Activated CD8-positive, alpha-beta T cell treated with anti-CD3 and anti-CD28 coated beads, Interleukin-2, amount 10 ng/mL, durations not matched to agents 7 days and 5 days (primary cell): Measurements from ENCODE around the gene HERC2. TPM values are rescaled to one million over a fixed set of nuclear protein-coding genes. Genes with fewer than 3 reads are reported as not detected.
"Not testable (repeated sequence)": the region's sequence is repeated elsewhere in the genome, so short reads cannot be mapped to it uniquely, and the experiment has no call there.

ENCODE experiments used
- ATAC-seq: fragments of 150-1000 bp; cut with Tn5 transposase; one replicate; pipeline ENCODE4 v1.10.0; 2021; ENCODE audit warnings: moderate library complexity
- CTCF ChIA-PET: fragments of 350-600 bp; sonication (Branson Sonifier 250); formaldehyde crosslinking; loops from one replicate; lab custom pipeline; 2021; ENCODE audit warnings: antibody characterized with exemption; lab: Charles Lee
- POLR2A ChIA-PET: fragments of 350-600 bp; sonication (Branson Sonifier 250); formaldehyde crosslinking; loops from one replicate; lab custom pipeline; 2021; ENCODE audit warnings: antibody characterized with exemption; lab: Charles Lee
- DNase-seq: peaks from one replicate; pipeline ENCODE4 v3.0.0-alpha.2; 2020
- H3K27ac Mint-ChIP-seq: one replicate; pipeline ENCODE4 v1.8.0; 2021; ENCODE audit warnings: mild to moderate bottlenecking, mixed read lengths
- H3K27me3 Mint-ChIP-seq: one replicate; pipeline ENCODE4 v1.8.0; 2021; ENCODE audit warnings: low read depth, mixed read lengths
- H3K36me3 Mint-ChIP-seq: one replicate; pipeline ENCODE4 v1.8.0; 2021; ENCODE audit warnings: low read depth, mixed read lengths
- H3K4me1 Mint-ChIP-seq: one replicate; pipeline ENCODE4 v1.8.0; 2021; ENCODE audit warnings: low read depth, mixed read lengths
- H3K4me3 Mint-ChIP-seq: one replicate; pipeline ENCODE4 v1.8.0; 2021; ENCODE audit warnings: mild to moderate bottlenecking, mixed read lengths
- H3K9me3 Mint-ChIP-seq: one replicate; pipeline ENCODE4 v1.8.0; 2022; ENCODE audit warnings: mixed read lengths; ENCODE audit not compliant: insufficient read depth
- total RNA-seq, 2 experiments: library from RNA; stranded (reverse); gene quantifications; one replicate each; pipeline ENCODE4 v1.2.3, GENCODE V29; 2021

Gene HERC2
- total RNA-seq, 2 experiments from 2014 or later, result 42.6 to 44.7 TPM

DNA sequence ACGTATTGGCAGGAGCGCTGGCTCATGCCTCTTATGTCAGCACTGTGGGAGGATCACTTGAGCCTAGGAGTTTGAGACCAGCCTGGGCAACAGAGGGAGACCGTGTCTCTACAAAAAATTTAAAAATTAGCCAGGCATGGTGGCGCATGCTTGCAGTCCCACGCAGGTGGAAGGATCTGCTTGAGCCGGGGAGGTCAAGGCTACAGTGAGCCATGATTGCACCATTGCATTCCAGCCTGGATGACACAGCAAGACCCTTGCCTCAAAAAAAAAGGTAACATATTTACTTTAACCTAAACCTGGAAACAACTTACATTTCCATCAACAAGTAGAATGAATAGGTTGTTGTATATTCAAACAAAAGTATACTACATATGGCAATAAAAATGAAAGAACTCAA lies 78.1 kb downstream of the HERC2 start:
- CTCF ChIA-PET, result no interaction called here
- H3K36me3 Mint-ChIP-seq, result peaks cover 60% of the 10 kb centered on the region
- H3K4me3 Mint-ChIP-seq, result no peak overlapping the region
- DNase-seq (no peak), ATAC-seq (no peak)
- no peaks in the 10 kb centered on the region for H3K27me3 Mint-ChIP-seq
- H3K9me3 Mint-ChIP-seq, result peaks cover 4% of the 10 kb centered on the region
- POLR2A ChIA-PET, result no interaction called here
- no peaks in the 10 kb centered on the region for H3K4me1 Mint-ChIP-seq
- H3K27ac Mint-ChIP-seq, result no peak overlapping the region

DNA sequence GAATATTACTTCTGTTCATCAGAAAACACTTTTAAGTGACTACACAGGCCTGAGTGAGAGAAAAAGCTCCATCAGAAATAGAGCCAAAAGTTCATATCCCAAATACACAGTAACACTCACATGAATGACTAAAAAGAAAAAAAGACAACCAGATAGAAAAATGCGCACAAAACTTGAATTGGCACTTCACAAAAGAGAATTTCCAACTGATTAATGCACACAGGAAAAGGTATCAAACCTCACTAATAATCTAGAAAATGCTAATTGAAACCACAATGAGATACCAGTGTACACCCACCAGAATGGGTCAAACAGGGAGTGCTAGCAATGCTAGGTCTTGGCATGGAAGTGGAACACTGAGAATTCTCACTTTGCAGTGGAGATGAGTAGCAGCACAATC lies 78.6 kb downstream of the HERC2 start:
- Mint-ChIP-seq H3K4me1 (peaks cover 3% of the 10 kb centered on the region), H3K27ac (no peak overlapping the region), H3K36me3 (peaks cover 58% of the 10 kb centered on the region), H3K27me3 (no peaks in the 10 kb centered on the region), H3K4me3 (no peak overlapping the region), H3K9me3 (peaks cover 4% of the 10 kb centered on the region)
- DNase-seq (no peak), ATAC-seq (no peak)
- POLR2A ChIA-PET, result interaction anchor here (0.5 kb wide), 1 partner anchor 608 kb away, joined by 3 read pairs; no protein-coding TSS in a partner anchor
- CTCF ChIA-PET, result interaction anchor here (1.0 kb wide), 1 partner anchor 117 kb away, joined by 3 read pairs; no protein-coding TSS in a partner anchor

DNA sequence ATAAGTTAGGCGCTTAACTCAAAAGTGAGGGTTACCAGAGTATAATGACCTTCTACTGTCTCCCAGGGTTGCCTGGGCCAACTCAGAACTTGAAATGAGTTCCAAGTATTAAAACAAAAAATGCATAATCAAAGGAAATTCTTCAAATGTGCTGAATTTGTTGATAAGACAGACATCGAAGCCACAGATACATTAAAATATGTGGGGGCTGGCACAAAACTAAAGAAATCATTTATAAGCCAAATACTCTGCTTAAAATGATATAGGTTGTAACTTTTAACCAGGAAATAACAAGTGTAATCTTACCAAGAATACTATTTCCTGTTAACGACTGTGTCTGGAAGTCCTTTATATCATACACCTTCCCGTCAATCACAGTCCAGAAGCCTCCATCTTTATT lies 83.7 kb downstream of the HERC2 start:
- H3K4me3 Mint-ChIP-seq, H3K27me3 Mint-ChIP-seq, H3K27ac Mint-ChIP-seq, H3K4me1 Mint-ChIP-seq, CTCF ChIA-PET, POLR2A ChIA-PET, DNase-seq, H3K9me3 Mint-ChIP-seq, ATAC-seq: not testable (repeated sequence)
- peaks cover 37% of the 10 kb centered on the region for H3K36me3 Mint-ChIP-seq

DNA sequence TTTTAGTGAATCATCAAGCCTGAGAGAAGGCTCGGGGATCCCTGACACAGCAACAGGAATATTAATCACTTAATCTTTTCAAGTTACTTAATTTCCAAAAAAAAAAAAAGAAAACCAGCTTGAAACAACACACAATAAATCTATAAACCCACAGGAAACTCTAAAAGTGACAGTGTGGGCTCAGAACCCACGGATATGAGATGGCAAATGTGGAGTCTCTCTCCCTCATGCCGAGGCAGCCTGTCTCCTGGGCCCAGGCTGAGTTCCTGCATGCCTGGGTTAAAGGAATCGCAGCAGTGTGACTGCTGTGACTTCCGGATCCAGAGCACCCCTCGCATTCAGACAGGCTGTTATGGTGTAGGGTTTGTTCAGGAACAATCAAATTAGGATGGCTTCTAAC lies 90.2 kb downstream of the HERC2 start:
- CTCF ChIA-PET, ATAC-seq, H3K27me3 Mint-ChIP-seq, H3K27ac Mint-ChIP-seq, H3K4me1 Mint-ChIP-seq, H3K9me3 Mint-ChIP-seq, H3K4me3 Mint-ChIP-seq, DNase-seq, POLR2A ChIA-PET: not testable (repeated sequence)
- H3K36me3 Mint-ChIP-seq, result peaks cover 21% of the 10 kb centered on the region

DNA sequence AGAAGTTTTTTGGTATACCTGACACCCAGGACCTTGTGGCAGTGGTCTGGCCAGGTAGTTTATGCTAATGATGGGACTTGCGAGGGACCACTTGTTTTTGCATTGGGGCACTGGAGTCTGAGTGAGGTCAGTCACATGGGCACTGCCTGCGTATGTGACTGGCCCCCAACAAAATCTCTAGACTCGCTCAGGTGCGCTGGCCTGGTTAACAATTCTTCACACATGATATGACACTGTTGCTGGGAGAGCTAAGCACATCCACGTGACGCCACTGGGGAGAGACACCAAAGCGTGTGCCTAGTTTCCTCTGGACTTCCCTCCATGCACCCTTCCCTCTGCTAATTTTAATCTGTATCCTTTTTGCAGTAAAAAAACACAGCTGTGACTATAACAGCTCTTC lies 90.6 kb downstream of the HERC2 start:
- H3K36me3 Mint-ChIP-seq, result peaks cover 24% of the 10 kb centered on the region
- H3K9me3 Mint-ChIP-seq, H3K4me1 Mint-ChIP-seq, DNase-seq, H3K4me3 Mint-ChIP-seq, H3K27ac Mint-ChIP-seq, H3K27me3 Mint-ChIP-seq, ATAC-seq, POLR2A ChIA-PET, CTCF ChIA-PET: not testable (repeated sequence)

DNA sequence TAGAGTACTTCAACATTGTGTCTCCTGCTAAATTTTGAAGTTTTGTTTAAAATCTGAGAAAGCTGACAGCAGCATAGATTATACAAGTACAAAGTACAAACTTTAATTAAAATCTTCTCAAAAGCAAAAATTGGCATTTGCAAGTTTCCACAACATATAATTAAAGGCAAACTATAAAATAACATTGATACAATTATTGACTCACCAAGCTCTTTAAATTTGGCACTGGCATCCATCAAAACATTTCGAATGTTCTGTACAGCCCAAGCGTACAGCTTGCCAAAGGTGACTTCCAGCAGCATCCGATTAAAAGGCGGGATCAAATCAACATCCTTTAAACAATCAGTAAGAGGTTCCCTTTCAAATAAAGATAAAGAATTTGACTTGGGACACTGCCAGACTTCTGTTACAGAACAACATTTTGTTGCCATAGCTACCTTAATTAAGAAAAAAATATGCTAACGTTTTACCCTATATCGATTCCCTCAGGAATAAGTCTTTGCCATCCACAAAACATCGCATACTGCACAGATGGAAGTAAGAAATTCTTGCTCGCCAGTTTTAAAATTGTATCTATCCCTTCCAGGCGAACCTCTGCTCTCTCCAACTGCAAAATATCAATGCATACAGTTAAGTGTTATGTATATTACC lies 92.9 kb downstream of the HERC2 start:
- ATAC-seq, H3K4me3 Mint-ChIP-seq, H3K9me3 Mint-ChIP-seq, POLR2A ChIA-PET, CTCF ChIA-PET, H3K4me1 Mint-ChIP-seq, DNase-seq, H3K27me3 Mint-ChIP-seq, H3K27ac Mint-ChIP-seq: not testable (repeated sequence)
- H3K36me3 Mint-ChIP-seq, result peaks cover 27% of the 10 kb centered on the region

DNA sequence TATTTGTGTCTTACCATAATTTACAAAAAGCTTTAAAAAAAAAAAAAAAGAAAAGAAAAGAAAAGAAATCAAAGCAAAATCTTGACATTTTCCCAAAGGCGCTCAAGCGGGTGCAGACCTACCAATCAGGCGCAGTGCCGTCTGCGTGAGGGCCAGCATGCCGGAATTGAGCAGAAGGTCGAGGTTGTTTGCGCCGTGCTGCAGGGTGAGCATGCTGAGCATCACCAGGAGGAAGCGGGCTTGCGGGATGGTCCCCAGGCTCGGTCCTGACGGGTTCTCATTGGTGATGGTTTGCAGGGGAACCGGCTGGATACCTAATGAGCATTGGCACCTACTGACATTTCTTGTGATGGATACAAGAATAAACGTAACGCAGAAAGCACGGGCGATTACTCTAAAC lies 93.9 kb downstream of the HERC2 start:
- Mint-ChIP-seq H3K4me3 (no peak overlapping the region), H3K27ac (no peak overlapping the region), H3K36me3 (peaks cover 28% of the 10 kb centered on the region), H3K27me3 (no peaks in the 10 kb centered on the region), H3K9me3 (no peaks in the 10 kb centered on the region), H3K4me1 (no peaks in the 10 kb centered on the region)
- DNase-seq (no peak), ATAC-seq (no peak)
- CTCF ChIA-PET, result no interaction called here
- POLR2A ChIA-PET, result no interaction called here

DNA sequence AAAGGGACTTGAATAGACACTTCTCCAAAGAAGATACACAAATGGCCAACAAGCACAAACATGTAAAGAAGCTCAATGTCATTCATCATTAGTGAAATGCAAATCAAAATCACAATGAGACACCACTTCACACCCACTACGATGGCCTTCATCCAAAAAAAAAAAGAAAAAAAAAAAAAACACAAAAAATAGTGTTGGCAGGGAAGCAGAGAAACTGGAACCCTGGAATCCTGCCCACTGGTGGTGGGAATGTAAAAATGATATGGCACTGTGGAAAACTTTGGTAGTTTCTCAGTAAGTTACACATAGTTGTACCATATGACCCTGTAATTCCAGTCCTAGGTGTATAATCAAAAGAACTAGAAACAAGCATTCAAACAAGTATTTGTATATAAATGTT lies 94.7 kb downstream of the HERC2 start:
- ATAC-seq, DNase-seq, H3K27ac Mint-ChIP-seq, POLR2A ChIA-PET, H3K9me3 Mint-ChIP-seq, CTCF ChIA-PET, H3K4me3 Mint-ChIP-seq, H3K27me3 Mint-ChIP-seq, H3K4me1 Mint-ChIP-seq: not testable (repeated sequence)
- peaks cover 24% of the 10 kb centered on the region for H3K36me3 Mint-ChIP-seq

DNA sequence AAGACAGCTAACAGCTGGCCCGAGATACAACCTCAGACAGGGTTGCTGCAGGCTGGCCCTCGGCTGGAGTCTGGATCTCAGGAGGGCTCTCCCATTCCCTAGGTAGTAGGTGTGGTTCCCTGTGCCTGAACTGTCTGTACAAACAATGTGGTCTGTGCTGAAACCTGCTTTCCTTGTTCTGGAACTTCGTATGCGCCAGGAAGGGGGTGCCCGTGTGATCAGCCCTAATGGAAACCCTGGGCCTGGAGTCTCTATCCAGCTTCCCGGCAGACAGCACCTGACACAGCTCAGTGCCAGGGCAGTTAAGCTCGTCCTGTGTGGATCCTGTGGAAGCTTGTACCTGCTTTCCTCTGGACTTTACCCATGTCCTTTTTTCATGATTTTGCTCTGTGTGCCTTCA lies 99.4 kb downstream of the HERC2 start:
- H3K36me3 Mint-ChIP-seq, result peaks cover 26% of the 10 kb centered on the region
- not testable (repeated sequence) for ATAC-seq

DNA sequence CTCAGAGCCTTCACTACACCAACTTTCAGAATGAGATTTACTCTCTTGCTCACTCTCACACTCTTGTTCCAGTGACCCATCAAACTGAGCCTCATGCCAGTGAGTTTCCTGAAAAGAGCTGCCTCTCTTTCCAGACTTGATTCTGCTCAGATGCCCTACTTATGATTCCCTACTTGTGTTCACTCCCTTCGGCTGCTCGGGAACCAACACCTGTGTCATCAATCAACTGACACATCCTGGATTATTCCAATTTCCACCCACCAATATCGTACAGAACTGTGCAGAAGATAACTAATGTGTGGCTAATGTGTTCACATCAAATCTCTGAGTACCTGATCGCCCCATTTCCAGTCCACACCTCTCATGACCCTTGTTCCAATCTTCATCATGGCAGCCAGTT lies 100.3 kb downstream of the HERC2 start:
- DNase-seq, H3K4me3 Mint-ChIP-seq, H3K27me3 Mint-ChIP-seq, POLR2A ChIA-PET, CTCF ChIA-PET, H3K4me1 Mint-ChIP-seq, H3K27ac Mint-ChIP-seq, H3K9me3 Mint-ChIP-seq, ATAC-seq: not testable (repeated sequence)
- peaks cover 25% of the 10 kb centered on the region for H3K36me3 Mint-ChIP-seq

More for the DNA sequence above, 99.4 kb downstream of the HERC2 start:
- POLR2A ChIA-PET, H3K27me3 Mint-ChIP-seq, H3K4me3 Mint-ChIP-seq, H3K4me1 Mint-ChIP-seq, H3K9me3 Mint-ChIP-seq, DNase-seq, H3K27ac Mint-ChIP-seq, CTCF ChIA-PET: not testable (repeated sequence)

DNA sequence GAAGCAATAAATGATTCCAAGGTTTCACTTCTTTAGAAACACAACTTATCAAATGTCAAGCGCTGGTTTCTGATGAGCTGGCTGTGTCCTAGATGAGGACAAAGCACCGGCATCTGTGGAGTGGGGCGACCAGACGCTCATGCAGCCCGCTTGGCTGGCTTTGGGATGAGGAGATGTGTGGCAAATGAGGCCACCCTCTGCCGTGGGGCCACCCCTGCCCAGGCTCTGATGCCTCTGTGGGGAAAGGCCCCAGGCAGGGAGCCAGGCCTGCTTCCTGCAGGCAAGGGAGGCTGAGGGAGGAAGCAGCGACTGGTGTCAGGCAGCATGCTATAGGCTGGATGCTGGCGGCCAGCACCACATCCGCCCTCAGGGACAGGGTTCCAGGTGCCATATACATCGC lies 102.9 kb downstream of the HERC2 start:
- no peak for DNase-seq
- Mint-ChIP-seq H3K27ac (no peak overlapping the region), H3K4me3 (no peak overlapping the region), H3K27me3 (no peaks in the 10 kb centered on the region), H3K4me1 (no peaks in the 10 kb centered on the region), H3K36me3 (peaks cover 14% of the 10 kb centered on the region), H3K9me3 (no peaks in the 10 kb centered on the region)
- ATAC-seq, result no peak
- CTCF ChIA-PET, result no interaction called here
- POLR2A ChIA-PET, result no interaction called here

DNA sequence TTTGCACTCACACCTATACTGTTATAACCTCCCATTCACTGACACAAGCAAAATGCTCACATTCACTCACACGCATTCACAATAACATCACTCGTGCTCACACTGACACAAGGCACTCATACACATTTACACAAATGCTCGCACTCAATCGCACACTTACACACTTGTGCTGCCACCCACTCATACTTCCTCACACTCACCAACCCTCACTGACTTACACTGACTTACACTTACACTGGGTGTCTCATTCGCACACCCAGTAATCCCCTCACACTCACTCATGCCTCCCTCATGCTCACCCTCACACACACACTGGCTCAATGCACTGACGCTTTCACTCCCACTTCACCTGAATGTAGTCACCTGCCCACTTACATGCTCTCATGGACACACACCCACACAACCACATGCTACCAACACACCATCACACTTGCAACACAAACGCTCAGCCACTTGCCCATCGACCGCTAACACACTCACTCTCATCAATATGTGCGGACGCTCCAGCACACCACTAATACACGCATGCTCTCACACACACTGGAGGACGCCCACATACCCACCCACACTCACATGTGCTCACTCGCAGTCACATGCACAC lies 104.9 kb downstream of the HERC2 start:
- H3K4me1 Mint-ChIP-seq, DNase-seq, H3K27me3 Mint-ChIP-seq, H3K4me3 Mint-ChIP-seq, H3K27ac Mint-ChIP-seq, ATAC-seq, CTCF ChIA-PET, H3K9me3 Mint-ChIP-seq, POLR2A ChIA-PET: not testable (repeated sequence)
- peaks cover 12% of the 10 kb centered on the region for H3K36me3 Mint-ChIP-seq
